Smooth muscle cell (in vitro differentiated cells): ENCODE data around the gene TRPC6. TPM values are rescaled to one million over a fixed set of nuclear protein-coding genes. Genes with fewer than 3 reads are reported as not detected.

Source experiments
- DNase-seq: peaks from one replicate; lab custom pipeline; 2025; ENCODE audit not compliant: unreplicated experiment; lab: John Stamatoyannopoulos, UW
- H2AFZ ChIP-seq: fragments of 200-600 bp; sonication (generic); 2 replicates; pipeline ENCODE4 v1.6.0; 2016; ENCODE audit warnings: antibody characterized with exemption, low read depth, mild to moderate bottlenecking
- H3F3A ChIP-seq: fragments of 200-600 bp; sonication (generic); 2 replicates; pipeline ENCODE4 v1.6.0; 2017; ENCODE audit warnings: antibody characterized with exemption, low read depth
- H3K27ac ChIP-seq: fragments of 200-600 bp; sonication (generic); 2 replicates; pipeline ENCODE4 v1.5.1; 2016; ENCODE audit warnings: low read depth, mild to moderate bottlenecking
- H3K27me3 ChIP-seq: fragments of 200-600 bp; sonication (generic); 2 replicates; pipeline ENCODE4 v1.6.1; 2016; ENCODE audit warnings: low read depth, mild to moderate bottlenecking
- H3K36me3 ChIP-seq: fragments of 200-600 bp; sonication (generic); 2 replicates; pipeline ENCODE4 v1.5.1; 2016; ENCODE audit warnings: low read depth
- H3K4me1 ChIP-seq: fragments of 200-600 bp; sonication (generic); 2 replicates; pipeline ENCODE4 v1.5.1; 2016; ENCODE audit warnings: low read depth
- H3K4me2 ChIP-seq: fragments of 200-600 bp; sonication (generic); 2 replicates; pipeline ENCODE4 v1.6.0; 2016; ENCODE audit warnings: mild to moderate bottlenecking
- H3K4me3 ChIP-seq: fragments of 200-600 bp; sonication (generic); 2 replicates; pipeline ENCODE4 v1.5.1; 2016; ENCODE audit warnings: mild to moderate bottlenecking
- H3K79me2 ChIP-seq: fragments of 200-600 bp; sonication (generic); 2 replicates; pipeline ENCODE4 v1.6.0; 2016; ENCODE audit warnings: low read depth, mild to moderate bottlenecking
- H3K9ac ChIP-seq: fragments of 200-600 bp; sonication (generic); 2 replicates; pipeline ENCODE4 v1.6.0; 2016; ENCODE audit warnings: low read depth
- H3K9me3 ChIP-seq: fragments of 200-600 bp; sonication (generic); replicated peaks from 2 replicates; pipeline ENCODE4 v1.5.1; 2016; ENCODE audit warnings: low read depth
- H4K20me1 ChIP-seq: fragments of 200-600 bp; sonication (generic); 2 replicates; pipeline ENCODE4 v1.6.0; 2016; ENCODE audit warnings: low read depth
- CTCF ChIP-seq: fragments of 200-600 bp; sonication (generic); IDR thresholded peaks from 2 replicates; pipeline ENCODE4 v1.5.1; 2017; ENCODE audit warnings: borderline replicate concordance, mild to moderate bottlenecking, antibody characterized with exemption; ENCODE audit not compliant: insufficient read depth, poor library complexity, severe bottlenecking
- WGBS: methylation state at CpG from one replicate; pipeline ENCODE4 v1.1.7; 2016; ENCODE audit warnings: low lambda C conversion rate; 5-methylcytosine and 5-hydroxymethylcytosine counted together
- microRNA-seq: library from miRNA; unstranded; fragments of <30 nt; microRNA quantifications from one replicate; pipeline ENCODE4, GENCODE V29; 2016; ENCODE audit warnings: borderline number of aligned reads
- polyA plus RNA-seq: library from polyadenylated mRNA; unstranded; fragments of >200 nt; fragmentation: Nextera tagmentation; extraction: Ambion mirVana; gene quantifications from 2 replicates; pipeline ENCODE4 v1.2.1, GENCODE V29; 2016
- small RNA-seq: library from RNA; depleted of rRNA; stranded (forward); fragments of <200 nt; gene quantifications from one replicate; pipeline ENCODE3, GENCODE V24; 2014
- total RNA-seq: library from RNA; depleted of rRNA; stranded (reverse); fragments of >200 nt; gene quantifications from 2 replicates; pipeline ENCODE4 v1.2.3, GENCODE V29; 2014

The TRPC6 gene
- total and polyA plus RNA-seq, 2 experiments from 2014 or later, result 0.18 TPM; not detected in 1

- Histone ChIP-seq H3K36me3 (no peaks in the 10 kb centered on the region), H3K4me1 (no peaks in the 10 kb centered on the region), H3K9ac (no peak overlapping the region), H3K4me2 (no peak overlapping the region), H3K4me3 (no peak overlapping the region), H3F3A (no peaks in the 10 kb centered on the region), H3K27me3 (no peaks in the 10 kb centered on the region), H3K79me2 (no peaks in the 10 kb centered on the region), H3K27ac (no peak overlapping the region), H2AFZ (no peak overlapping the region), H3K9me3 (no peaks in the 10 kb centered on the region), H4K20me1 (no peaks in the 10 kb centered on the region)
- no peak for TF ChIP-seq CTCF
- WGBS, result 93% methylated on average over 2 of the region's 2 CpGs
- no peak for DNase-seq
These were observed 153.9 kb downstream of the TRPC6 start for GRCh38 chr11:101429703-101430540.

- no peak overlapping the region for H3K9ac ChIP-seq
- H3K79me2 ChIP-seq, result no peaks in the 10 kb centered on the region
- TF ChIP-seq CTCF, result peak; percentile 34
- H3K4me2 ChIP-seq, result no peak overlapping the region
- no peaks in the 10 kb centered on the region for H3K36me3 ChIP-seq
- no peak overlapping the region for H3K4me3 ChIP-seq
- no peaks in the 10 kb centered on the region for H3K4me1 ChIP-seq
- H3K27ac ChIP-seq, result no peak overlapping the region
- no peaks in the 10 kb centered on the region for H3F3A ChIP-seq
- H3K27me3 ChIP-seq, result no peaks in the 10 kb centered on the region
- no peaks in the 10 kb centered on the region for H4K20me1 ChIP-seq
- no peak for DNase-seq
- H3K9me3 ChIP-seq, result no peaks in the 10 kb centered on the region
- WGBS, result 81% methylated on average over 1 of the region's 1 CpG
- no peak overlapping the region for H2AFZ ChIP-seq
These were observed 154.9 kb downstream of the TRPC6 start for GRCh38 chr11:101428918-101429317.

DNA sequence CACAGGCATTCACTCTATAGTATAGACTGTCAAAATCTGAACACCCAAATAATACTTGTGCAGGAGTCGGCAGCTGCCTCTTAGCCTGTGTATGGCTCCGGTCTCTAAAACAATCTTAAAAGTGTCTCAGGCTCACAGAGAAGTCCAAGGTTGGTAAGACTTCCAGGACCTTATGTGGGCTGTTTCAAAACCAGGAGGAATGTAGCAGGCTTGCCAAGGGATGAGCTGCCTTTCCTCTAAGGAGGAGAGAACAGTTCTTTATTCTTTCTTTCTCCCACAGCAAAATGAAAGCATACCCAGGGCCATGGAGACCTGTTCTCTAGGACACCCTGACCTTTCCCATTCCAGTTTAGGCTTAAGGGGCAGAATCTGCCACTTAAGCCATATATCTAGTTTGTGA lies 176.5 kb downstream of the TRPC6 start:
- H3K36me3 ChIP-seq, result no peaks in the 10 kb centered on the region
- no peaks in the 10 kb centered on the region for H3K79me2 ChIP-seq
- H3F3A ChIP-seq, result no peaks in the 10 kb centered on the region
- no peak for TF ChIP-seq CTCF
- H3K4me1 ChIP-seq, result no peaks in the 10 kb centered on the region
- no peak overlapping the region for H3K4me3 ChIP-seq
- no peak overlapping the region for H3K4me2 ChIP-seq
- WGBS, result 87% methylated on average over 2 of the region's 2 CpGs
- H3K27me3 ChIP-seq, result peaks cover 5% of the 10 kb centered on the region
- no peaks in the 10 kb centered on the region for H3K9me3 ChIP-seq
- no peaks in the 10 kb centered on the region for H4K20me1 ChIP-seq
- H2AFZ ChIP-seq, result no peak overlapping the region
- H3K9ac ChIP-seq, result no peak overlapping the region
- no peak for DNase-seq
- no peak overlapping the region for H3K27ac ChIP-seq

Small RNA genes within 50 kb of the gene (microRNA-seq; reads per million reads assigned to microRNA genes)
- gene MIR3920, result not detected

Small RNA genes within 50 kb of the gene (small RNA-seq; reads per million reads assigned to genes)
- not detected for gene MIR3920
